Pancreas (tissue), 10 donors: Measurements from ENCODE around the gene SUPT3H. TPM values are rescaled to one million over a fixed set of nuclear protein-coding genes. Genes with fewer than 3 reads are reported as not detected.

Experiments used
- ATAC-seq, 4 donors: fragments of 200-7000 bp; cut with Tn5 transposase; one replicate each; pipeline versions ENCODE4 v1.8.0 to v1.9.1; 2020; ENCODE audit warnings: mild to moderate bottlenecking in 4 of 4, moderate library complexity in 4 of 4
- DNase-seq, 6 donors: peaks; one replicate each; pipeline ENCODE4 v3.0.0-alpha.2; 2020
- FAIRE-seq: peaks from 2 replicates; lab custom pipeline; 2012; peaks lifted over from hg19 to GRCh38; lab: Jason Lieb, UNC
- H3K27ac ChIP-seq, 4 donors: fragments of 200-600 bp; sonication (generic); 1 replicate in 3 of 4; 2 replicates in 1 of 4; pipeline versions ENCODE4 v1.5.0 to v1.8.0; 2020
- H3K27me3 ChIP-seq, 4 donors: fragments of 200-600 bp; one replicate each; pipeline ENCODE4 v1.8.0; 2021
- H3K36me3 ChIP-seq, 3 donors: fragments of 200-600 bp; sonication (generic) in 1 of 3; one replicate each; pipeline versions ENCODE4 v1.5.0 to v1.8.0; 2020 to 2021
- H3K4me1 ChIP-seq, 3 donors: fragments of 200-600 bp; one replicate each; pipeline ENCODE4 v1.8.0; 2021
- H3K4me3 ChIP-seq, 4 donors: fragments of 200-600 bp; sonication (generic) in 2 of 4; one replicate each; pipeline versions ENCODE4 v1.5.0 to v1.8.0; 2020 to 2021
- H3K9me3 ChIP-seq, 4 donors: fragments of 200-600 bp; one replicate each; pipeline ENCODE4 v1.8.0; 2021
- WGBS, 2 donors: extraction: QIAGEN DNeasy Blood & Tissue Kit; methylation state at CpG; one replicate each; pipeline ENCODE4 v1.1.7; 2013; 5-methylcytosine and 5-hydroxymethylcytosine counted together
- intact Hi-C, 3 donors: fragments of 100-400 bp; cut with DNase I; formaldehyde crosslinking; loops; one replicate each; pipeline versions ENCODE4 v1.11.1 to v1.14.2; 2022
- polyA plus RNA-seq, 2 donors: library from polyadenylated mRNA; stranded (reverse); fragments of 200-250 nt; gene quantifications; one replicate each; pipeline ENCODE4 v1.2.3, GENCODE V29; 2013
- total RNA-seq, 6 donors: library from RNA; stranded (reverse); fragmentation: NEBNext Ultra II Directional in 4 of 6; extraction: Animal tissue kit (Norgen Biotek cat#: 25700) in 4 of 6; gene quantifications; one replicate each; pipeline versions ENCODE4 v1.2.1 to v1.2.4, GENCODE V29; 2021 to 2023
- TF ChIP-seq, protein P1 (sequence below), 4 donors: fragments of 200-600 bp; sonication (generic) in 3 of 4; IDR thresholded peaks; one replicate each; pipeline versions ENCODE4 v1.5.0 to v1.8.0; 2021; ENCODE audit warnings: antibody characterized with exemption in 4 of 4
- donor health status: healthy with polysubstance abuse.
- donor health status: DM: no; HTN: no; CAD: no; lungs with moderate emphysema.
- donor health status: DM: no; HTN: no; CAD: no.
- donor health status: control.
- donor health status: control.
- donor health status: Bipolar disorder and iron deficiency.
- donor health status: DM: yes; HTN: yes; CAD: no.
- donor health status: DM: no; HTN: no; CAD: no.
- donor health status: DM: no; HTN: no; CAD: no.
- donor health status: DM: yes; HTN: yes; CAD: no.

SUPT3H gene
- total and polyA plus RNA-seq, 8 donors = 3.6 to 8.0 (median 5.3) TPM

DNA sequence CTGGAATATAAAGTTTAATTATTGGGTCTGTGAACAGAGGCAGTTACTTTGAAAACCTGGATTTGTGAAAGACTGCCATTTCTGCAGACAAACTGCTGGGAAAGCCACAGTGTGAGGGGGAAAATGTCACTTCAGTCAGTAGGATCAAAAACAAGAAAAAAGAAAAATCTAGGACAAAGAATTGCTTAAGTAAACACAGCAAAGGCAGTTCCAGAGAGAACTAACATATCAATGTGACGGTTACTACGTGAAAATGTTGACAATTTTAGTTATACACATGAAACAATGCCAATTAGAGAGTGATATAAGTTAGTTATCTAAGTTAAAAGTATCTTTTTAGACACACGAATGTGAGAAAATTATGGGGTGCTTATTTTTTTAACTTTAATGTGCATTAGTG is 320.0 kb downstream of the SUPT3H start:
- intact Hi-C loops = no loop called here
- ATAC-seq (no peak), FAIRE-seq (no peak)

DNA sequence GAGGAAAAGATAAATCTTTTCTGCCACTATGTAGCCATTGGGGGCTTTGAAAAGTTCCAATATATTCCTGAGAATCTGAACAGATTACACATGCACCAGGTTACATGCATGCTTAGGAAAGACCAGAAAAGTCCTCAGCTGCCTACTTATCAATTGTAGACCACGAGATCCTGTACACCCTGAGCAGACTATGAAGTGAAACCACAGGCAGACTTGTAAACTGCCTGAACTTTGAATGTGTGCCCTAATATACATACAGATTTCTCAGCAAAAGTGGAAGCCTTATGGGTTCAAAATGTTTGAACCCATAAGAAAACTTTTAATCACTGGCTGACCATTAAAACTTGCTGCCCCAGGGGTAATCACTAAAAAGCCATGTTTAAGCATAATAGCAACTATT is 323.1 kb downstream of the SUPT3H start:
- DNase-seq = no peak
- intact Hi-C loops = no loop called here
- H3K4me3 ChIP-seq = no peak overlapping the region
- ATAC-seq = peak in 1 of 4 donors; percentile 28
- no peaks in the 10 kb centered on the region for H3K27me3 ChIP-seq
- H3K36me3 ChIP-seq = no peaks in the 10 kb centered on the region
- H3K27ac ChIP-seq = no peak overlapping the region
- 69 to 77% methylated on average over 1 of the region's 1 CpG for WGBS, 2 donors
- FAIRE-seq = no peak
- H3K9me3 ChIP-seq = no peaks in the 10 kb centered on the region
- TF ChIP-seq, protein P1, sequence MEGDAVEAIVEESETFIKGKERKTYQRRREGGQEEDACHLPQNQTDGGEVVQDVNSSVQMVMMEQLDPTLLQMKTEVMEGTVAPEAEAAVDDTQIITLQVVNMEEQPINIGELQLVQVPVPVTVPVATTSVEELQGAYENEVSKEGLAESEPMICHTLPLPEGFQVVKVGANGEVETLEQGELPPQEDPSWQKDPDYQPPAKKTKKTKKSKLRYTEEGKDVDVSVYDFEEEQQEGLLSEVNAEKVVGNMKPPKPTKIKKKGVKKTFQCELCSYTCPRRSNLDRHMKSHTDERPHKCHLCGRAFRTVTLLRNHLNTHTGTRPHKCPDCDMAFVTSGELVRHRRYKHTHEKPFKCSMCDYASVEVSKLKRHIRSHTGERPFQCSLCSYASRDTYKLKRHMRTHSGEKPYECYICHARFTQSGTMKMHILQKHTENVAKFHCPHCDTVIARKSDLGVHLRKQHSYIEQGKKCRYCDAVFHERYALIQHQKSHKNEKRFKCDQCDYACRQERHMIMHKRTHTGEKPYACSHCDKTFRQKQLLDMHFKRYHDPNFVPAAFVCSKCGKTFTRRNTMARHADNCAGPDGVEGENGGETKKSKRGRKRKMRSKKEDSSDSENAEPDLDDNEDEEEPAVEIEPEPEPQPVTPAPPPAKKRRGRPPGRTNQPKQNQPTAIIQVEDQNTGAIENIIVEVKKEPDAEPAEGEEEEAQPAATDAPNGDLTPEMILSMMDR (IDR thresholded peaks at IDR 0.05) = no peak
- peaks cover 0 to 6% (median 6%) of the 10 kb centered on the region in 3 donors for H3K4me1 ChIP-seq

More for the DNA sequence above, 320.0 kb downstream of the SUPT3H start:
- Histone ChIP-seq H3K36me3 (no peaks in the 10 kb centered on the region), H3K4me1 (peaks cover 0 to 6% (median 6%) of the 10 kb centered on the region in 3 donors), H3K4me3 (no peak overlapping the region), H3K9me3 (no peaks in the 10 kb centered on the region), H3K27me3 (no peaks in the 10 kb centered on the region), H3K27ac (no peak overlapping the region)
- TF ChIP-seq, protein P1 (IDR thresholded peaks at IDR 0.05) = no peak
- DNase-seq = no peak
- 21 to 25% methylated on average over 3 of the region's 3 CpGs for WGBS, 2 donors

DNA sequence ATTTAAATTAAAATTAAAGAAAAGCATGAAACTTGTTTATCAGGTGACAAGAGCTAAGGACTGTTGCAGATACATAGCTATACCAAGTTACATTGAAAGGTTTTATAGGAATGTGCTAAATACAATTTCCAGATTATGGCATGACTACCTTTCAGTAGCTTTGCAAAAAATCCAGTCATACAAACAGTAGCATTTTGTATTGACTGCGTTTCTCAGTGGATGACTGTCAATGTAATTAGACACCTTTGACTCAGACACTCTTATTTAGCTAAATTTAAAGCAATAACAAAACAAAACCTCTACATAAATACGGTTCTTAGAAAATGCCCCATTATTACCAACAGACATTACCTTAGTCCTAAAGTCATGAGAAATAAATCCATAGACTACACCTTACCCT is 325.4 kb downstream of the SUPT3H start:
- Histone ChIP-seq H3K27ac (no peak overlapping the region), H3K36me3 (no peaks in the 10 kb centered on the region), H3K9me3 (no peaks in the 10 kb centered on the region), H3K4me3 (no peak overlapping the region), H3K27me3 (no peaks in the 10 kb centered on the region), H3K4me1 (peaks cover 0 to 2% (median 1%) of the 10 kb centered on the region in 3 donors)
- ATAC-seq (no peak), DNase-seq (no peak), FAIRE-seq (no peak)
- 84 to 85% methylated on average over 2 of the region's 2 CpGs for WGBS, 2 donors
- TF ChIP-seq, protein P1 (IDR thresholded peaks at IDR 0.05) = no peak
- intact Hi-C loops = no loop called here

DNA sequence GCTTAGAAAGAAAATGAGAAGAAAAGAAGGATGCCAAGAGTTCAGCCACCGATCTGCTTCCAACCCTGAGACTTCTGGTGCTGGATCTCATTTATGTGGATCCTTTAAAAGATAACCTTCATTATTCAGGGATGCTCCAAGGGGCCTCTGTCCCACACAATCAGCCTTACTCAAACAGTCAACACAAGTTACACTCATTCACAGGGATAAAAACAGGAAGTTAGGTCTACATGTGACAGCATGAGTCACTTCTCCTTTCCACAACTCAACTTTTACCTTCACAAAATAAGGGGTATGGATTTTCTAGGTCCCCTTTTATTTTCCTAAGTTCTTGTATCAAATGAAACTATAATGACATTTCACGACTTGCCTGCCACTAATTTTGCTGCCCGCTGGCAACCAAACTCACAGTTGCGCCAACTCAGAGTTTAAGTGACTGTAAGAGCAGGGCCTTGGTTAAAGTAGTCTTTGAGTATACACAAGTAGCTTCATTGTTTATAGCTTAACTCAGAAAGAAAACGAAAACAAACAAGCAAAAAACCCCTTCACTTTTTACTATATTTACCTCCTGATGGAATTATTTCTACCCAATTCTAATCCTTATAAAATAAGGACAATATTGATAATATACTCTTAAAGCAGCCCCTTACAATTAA is 328.4 kb downstream of the SUPT3H start:
- peaks cover 0 to 16% (median 0%) of the 10 kb centered on the region in 3 donors for H3K4me1 ChIP-seq
- no peaks in the 10 kb centered on the region for H3K27me3 ChIP-seq
- no peak for FAIRE-seq
- no peaks in the 10 kb centered on the region for H3K36me3 ChIP-seq
- peak in 1 of 4 donors; percentile 59 for ATAC-seq
- DNase-seq = no peak
- no peak overlapping the region for H3K4me3 ChIP-seq
- TF ChIP-seq, protein P1 (IDR thresholded peaks at IDR 0.05) = no peak
- intact Hi-C loops = no loop called here
- no peak overlapping the region for H3K27ac ChIP-seq
- 92 to 94% methylated on average over 5 of the region's 5 CpGs for WGBS, 2 donors
- no peaks in the 10 kb centered on the region for H3K9me3 ChIP-seq

DNA sequence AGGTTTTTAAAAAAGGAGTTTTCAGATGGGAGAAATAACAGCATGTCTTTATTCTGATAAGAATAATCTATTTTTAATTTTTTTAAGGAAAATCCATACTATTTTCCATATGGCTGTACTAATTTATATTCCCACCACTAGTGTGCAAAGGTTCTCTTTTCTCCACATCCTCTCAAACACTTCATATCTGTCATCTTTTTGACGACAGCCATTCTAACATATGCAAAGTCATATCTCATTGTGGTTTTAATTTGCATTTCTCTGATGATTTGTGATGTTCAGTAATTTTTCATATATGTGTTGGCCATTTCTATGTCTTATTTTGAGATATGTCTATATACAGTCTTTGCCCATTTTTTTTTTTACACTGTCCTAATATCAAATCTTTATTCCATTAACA is 330.2 kb downstream of the SUPT3H start:
- FAIRE-seq (no peak), DNase-seq (no peak), ATAC-seq (no peak)
- H3K9me3 ChIP-seq = no peaks in the 10 kb centered on the region
- TF ChIP-seq, protein P1 (IDR thresholded peaks at IDR 0.05) = no peak
- H3K4me1 ChIP-seq = peaks cover 0 to 27% (median 0%) of the 10 kb centered on the region in 3 donors
- no peaks in the 10 kb centered on the region for H3K27me3 ChIP-seq
- no peak overlapping the region for H3K27ac ChIP-seq
- WGBS, 2 donors = 78 to 83% methylated on average over 1 of the region's 1 CpG
- intact Hi-C loops = no loop called here
- H3K36me3 ChIP-seq = no peaks in the 10 kb centered on the region
- no peak overlapping the region for H3K4me3 ChIP-seq
